ENCODE data around the gene TMEM130.
A peak's percentile ranks its signal among the peaks of the same experiment; 100 is the strongest.

The TMEM130 gene, protein sequence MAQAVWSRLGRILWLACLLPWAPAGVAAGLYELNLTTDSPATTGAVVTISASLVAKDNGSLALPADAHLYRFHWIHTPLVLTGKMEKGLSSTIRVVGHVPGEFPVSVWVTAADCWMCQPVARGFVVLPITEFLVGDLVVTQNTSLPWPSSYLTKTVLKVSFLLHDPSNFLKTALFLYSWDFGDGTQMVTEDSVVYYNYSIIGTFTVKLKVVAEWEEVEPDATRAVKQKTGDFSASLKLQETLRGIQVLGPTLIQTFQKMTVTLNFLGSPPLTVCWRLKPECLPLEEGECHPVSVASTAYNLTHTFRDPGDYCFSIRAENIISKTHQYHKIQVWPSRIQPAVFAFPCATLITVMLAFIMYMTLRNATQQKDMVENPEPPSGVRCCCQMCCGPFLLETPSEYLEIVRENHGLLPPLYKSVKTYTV

DNA sequence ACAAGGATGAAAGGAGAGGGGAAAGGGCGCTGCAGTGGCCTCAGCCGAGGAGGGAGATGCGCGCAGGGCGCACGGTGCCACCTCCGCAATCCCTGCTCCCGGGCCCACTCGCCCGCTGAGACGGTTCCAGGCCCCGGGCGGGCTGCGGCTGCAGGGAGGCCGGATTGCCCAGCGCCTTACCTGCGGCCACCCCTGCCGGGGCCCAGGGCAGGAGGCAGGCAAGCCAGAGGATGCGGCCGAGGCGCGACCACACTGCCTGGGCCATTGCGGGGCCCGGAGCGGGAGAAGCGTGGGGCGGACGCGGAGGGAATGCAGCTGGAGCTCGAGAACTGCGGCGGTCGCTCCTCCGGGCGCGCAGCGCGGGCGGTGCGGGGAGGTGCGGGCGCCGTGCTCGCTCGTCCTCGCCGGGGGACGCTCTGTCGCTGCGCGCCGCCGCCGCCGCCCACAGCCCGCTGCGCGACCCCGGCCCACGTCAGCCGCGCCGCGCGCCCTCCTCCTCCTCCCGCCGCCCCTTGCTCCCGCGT, at the start of gene TMEM130:
TMEM130 (minus strand) TSS at position 418 of the 524 bp plus-strand sequence; CDS start at position 265, 153 bp downstream.
- no peak for DNase-seq (ENCODE audit: low spot score)

GRCh38 chr7:98917331-98917730, 47.5 kb upstream of the TMEM130 start:
- DNase-seq (ENCODE audit: low spot score): no peak

- no peak for DNase-seq (ENCODE audit: low spot score)
Observed at GRCh38 chr7:98913612-98914011, 43.8 kb upstream of the TMEM130 start.

DNA sequence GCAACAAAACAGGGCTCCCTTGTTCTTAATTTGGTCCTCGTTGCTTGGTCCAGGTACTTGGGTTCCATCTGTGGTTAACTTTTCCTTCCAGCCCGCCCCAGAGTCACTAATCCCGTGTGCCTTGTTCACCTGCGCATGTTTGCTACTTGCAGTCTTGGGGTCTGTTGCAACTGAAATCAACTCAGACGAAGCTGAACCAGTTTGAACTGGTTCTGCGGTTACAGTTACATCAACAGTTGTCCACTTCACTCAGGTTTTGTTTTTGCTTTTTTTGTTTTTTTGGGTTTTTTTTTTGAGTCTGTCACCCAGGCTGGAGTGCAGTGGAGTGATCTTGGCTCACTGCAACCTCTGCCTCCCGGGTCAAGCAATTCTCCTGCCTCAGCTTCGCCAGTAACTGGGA, 43.2 kb upstream of the TMEM130 start:
- no peak for DNase-seq (ENCODE audit: low spot score)

GRCh38 chr7:98911916-98912315, 42.1 kb upstream of the TMEM130 start:
- no peak for DNase-seq (ENCODE audit: low spot score)

DNA sequence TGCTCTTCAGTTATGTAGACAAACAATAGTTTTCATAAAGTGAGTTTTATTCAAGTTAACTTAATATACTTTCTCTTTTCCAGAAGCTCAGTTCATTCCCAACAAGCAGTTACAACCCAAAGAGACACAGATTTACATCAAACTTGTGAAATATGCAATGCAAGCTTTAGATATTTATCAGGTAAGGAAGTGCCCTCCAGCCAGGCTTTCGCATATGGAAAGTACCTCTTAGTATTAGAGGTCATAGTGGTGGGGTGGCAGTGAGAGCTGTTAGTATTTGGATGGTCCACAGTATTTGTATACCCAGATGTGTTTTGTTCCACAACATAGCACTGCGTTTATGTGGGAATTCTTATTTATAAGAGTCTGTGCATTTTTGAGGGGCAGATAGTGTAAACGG, 40.6 kb upstream of the TMEM130 start:
- DNase-seq (ENCODE audit: low spot score): no peak

GRCh38 chr7:98909487-98909886, 39.7 kb upstream of the TMEM130 start:
- no peak for DNase-seq (ENCODE audit: low spot score)

GRCh38 chr7:98908585-98908984, 38.8 kb upstream of the TMEM130 start:
- no peak for DNase-seq (ENCODE audit: low spot score)

DNA sequence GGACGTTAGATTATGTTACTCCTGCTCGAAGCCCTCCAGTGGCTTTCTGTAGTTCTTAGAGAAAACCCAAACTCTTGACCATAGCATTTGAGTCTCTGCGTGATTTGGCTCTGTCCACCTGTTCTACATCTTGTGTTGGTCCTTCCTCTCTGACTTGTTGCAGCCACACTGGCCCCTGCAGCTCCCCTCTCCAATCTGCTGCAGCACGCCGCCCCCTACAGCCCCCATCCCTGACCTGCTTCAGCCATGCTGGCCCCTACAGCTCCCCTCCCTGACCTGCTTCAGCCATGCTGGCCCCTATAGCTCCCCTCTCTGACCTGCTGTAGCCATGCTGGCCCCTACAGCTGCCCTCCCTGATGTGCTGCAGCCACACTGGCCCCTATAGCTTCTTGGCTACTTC, 37.8 kb upstream of the TMEM130 start:
- DNase-seq (ENCODE audit: low spot score): no peak

- DNase-seq (ENCODE audit: low spot score): no peak
Observed at GRCh38 chr7:98903246-98903645, 33.4 kb upstream of the TMEM130 start.

- DNase-seq (ENCODE audit: low spot score): no peak
Observed at GRCh38 chr7:98902523-98902922, 32.7 kb upstream of the TMEM130 start.

DNA sequence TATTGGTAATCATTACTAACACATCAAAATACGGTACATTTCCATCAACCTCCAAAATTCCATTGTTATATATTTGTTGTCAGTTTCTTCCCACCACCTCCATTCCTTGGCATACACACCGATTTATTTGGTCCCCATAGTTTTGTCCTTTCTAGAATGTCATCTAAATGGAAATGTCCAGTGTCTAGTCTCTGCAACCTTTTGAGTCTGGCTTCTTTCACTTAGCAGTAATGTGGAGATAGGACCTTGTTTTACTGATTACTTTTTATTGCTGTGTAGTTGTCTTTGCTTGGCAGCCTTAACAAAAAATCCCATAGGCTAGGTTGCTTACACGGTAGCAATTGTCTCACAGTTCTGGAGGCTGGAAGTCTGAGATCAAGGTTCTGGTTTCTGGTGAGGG, 31.0 kb upstream of the TMEM130 start:
- no peak for DNase-seq (ENCODE audit: low spot score)

DNA sequence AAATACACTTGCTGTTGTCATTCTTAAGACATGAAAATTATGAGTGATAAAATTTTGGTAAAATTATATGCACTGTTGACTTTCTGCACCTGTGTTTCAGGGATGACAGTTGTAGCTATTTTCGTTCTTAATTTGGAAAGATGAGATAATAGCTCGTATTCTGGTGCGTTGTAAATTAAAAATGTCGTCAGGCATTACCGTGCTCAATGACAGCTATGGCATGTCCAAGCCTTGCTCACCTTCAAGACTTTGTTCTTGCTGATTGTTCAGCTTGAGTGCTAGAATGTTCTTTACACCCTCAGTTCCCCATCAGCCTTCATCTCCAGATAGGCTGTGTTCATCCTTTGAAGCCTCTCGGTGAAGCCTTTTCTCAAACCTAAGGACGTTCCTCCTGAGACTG, 30.0 kb upstream of the TMEM130 start:
- DNase-seq (ENCODE audit: low spot score): no peak

DNA sequence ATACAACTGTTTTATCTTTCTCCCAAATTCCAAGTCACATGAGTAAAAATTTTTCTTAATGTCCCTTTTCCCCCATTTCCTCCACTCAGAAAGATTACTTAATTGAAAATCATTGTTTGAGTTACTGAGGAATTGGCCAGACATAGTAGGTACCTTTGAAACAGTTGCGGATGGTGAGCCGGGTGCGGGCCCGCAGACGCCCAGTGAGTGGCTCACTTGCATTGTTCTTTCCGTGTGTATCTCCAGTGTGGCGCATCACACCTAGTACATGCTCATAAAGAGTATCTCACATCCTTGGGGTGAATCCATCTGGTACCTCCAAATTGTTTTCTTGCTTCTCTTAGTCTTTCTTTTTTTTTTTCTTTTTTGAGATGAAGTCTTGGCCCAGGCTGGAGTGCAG, 22.8 kb upstream of the TMEM130 start:
- DNase-seq (ENCODE audit: low spot score): no peak

- DNase-seq (ENCODE audit: low spot score): no peak
Observed at GRCh38 chr7:98887038-98887437, 17.2 kb upstream of the TMEM130 start.

GRCh38 chr7:98884416-98884815, 14.6 kb upstream of the TMEM130 start:
- DNase-seq (ENCODE audit: low spot score): no peak

DNA sequence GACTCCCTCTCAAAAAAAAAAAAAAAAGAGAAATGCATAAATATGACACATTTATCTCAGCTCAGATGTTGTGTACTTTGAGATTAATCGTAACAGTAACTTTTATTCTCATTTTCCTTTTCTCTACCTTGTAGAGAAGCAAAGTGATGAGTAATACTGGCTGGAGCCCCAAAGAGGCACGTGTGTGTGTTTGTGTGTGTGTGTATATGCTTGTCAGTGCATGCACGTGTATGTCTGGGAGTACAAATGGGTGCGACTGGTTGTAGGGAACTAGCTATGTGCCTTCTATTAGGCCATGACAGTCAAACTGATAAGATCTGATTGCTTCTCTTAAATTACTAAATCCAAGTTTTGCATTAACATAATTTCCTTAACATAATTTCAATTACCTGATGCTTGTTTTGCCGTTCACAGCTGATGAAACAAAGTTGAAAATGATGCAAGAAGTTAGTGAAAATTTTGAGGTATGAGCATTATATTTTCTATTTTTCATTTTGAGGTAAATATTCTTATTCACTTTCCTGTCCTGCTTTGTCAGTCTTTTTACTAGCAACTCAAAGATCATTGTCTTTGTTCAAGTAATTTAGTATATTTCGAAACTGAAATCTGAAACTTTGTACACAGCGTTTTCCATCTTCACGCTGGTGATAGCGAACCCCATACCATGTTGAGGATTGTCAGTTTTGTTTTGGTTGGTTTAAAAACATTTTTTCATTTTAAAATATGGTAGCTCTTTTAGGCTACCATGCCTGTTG, 11.9 kb upstream of the TMEM130 start:
- peak; percentile 30 for DNase-seq (ENCODE audit: low spot score)

GRCh38 chr7:98880485-98880884, 10.7 kb upstream of the TMEM130 start:
- DNase-seq (ENCODE audit: low spot score): no peak

DNA sequence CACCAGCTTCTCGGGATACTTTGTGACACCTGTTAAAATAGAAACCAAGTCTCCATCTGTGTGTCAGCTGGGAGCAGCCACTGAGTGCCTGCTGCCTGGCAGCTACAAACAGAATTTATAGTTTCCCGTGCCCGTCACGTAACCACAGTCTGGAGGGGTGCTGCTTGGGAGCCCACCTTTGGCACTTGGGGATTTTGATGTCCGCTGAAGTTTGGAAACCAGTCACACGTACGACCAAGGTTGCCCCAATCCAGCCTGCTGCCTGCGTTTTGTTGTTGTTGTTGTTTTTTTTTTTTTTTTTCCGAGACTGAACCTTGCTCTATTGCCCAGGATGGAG, 10.1 kb upstream of the TMEM130 start:
- no peak for DNase-seq (ENCODE audit: low spot score)

GRCh38 chr7:98879198-98879978, 9.6 kb upstream of the TMEM130 start:
- DNase-seq (ENCODE audit: low spot score): peak; percentile 79

DNA sequence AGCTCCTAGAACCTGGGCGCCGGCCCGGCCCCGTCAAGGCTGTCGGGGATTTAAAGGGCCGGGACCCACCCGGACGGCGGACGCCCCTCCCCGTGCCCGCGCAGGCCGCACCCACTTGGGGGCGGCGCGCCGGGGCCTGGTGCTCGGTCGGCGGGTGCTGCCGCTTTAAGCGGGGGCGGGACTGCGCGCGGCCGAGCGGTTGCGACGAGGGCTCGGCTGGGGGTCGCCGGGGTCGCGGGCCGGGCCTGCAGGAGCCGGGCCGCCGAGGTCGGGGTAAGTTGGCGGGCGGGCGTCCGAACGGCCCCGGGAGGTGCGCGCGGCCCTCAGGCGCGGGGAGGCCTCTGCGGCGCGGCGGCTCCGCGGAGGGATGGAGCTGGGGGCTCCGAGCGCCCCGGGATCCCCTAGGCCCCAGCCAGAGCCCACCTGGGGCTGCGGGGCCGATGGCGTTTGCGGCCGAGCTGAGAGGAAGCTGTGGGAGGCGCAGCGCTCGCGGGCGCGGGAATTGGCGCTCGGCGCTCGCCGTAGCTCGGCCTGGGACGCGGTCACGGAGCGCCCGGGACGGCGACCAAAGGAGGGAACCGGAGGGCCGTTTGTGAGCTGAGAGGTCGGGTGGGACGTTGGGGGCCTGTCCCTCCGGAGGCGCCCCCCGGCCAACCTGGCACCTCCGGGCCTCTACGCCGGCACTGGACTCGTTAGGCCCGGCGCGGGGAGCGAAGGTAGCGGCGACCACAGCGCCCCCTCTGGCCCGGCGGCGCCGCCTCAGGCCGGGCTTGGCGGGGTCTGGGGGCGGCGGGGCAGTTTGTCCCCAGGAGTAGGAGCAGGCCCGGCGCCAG, 8.8 kb upstream of the TMEM130 start, which contains the start of gene TRRAP:
TRRAP (plus strand) TSS at position 168 of the 833 bp plus-strand sequence. CDS start 2,619 bp downstream, outside the sequence.
- DNase-seq (ENCODE audit: low spot score): peak; percentile 60

Data from activated CD4-positive, alpha-beta T cell treated with anti-CD3 and anti-CD28 coated beads, Interleukin-2, Interleukin-4, amounts not matched to agents 100 ng/mL and 50 ng/mL, durations not matched to agents 16 hours and 8 hours (primary cell).